ENCODE measurements around the gene BMP10.

GRCh38 chr2:68834737-68835376 is 36.3 kb downstream of the BMP10 start:
- TF ChIP-seq CTCF (conservative IDR thresholded peaks at IDR 0.05; ENCODE audit: low read length) (no peak), EZH2phosphoT487 (IDR thresholded peaks at IDR 0.05; ENCODE audit: borderline replicate concordance, low read depth, low read length) (no peak)

Measured in OCI-LY7 (cell line).